DOHH2 (cell line): ENCODE data around the gene TGM3.

Experiments
- H3F3A ChIP-seq: fragments of 200-600 bp; sonication (generic), shearing (Covaris generic); 2 replicates; pipeline ENCODE4 v1.6.0; 2016; ENCODE audit warnings: antibody characterized with exemption, mild to moderate bottlenecking; ENCODE audit not compliant: control insufficient read depth, insufficient read depth
- H3K27ac ChIP-seq: fragments of 200-600 bp; sonication (generic); 2 replicates; pipeline ENCODE4 v1.5.1; 2014; ENCODE audit warnings: low read depth, mild to moderate bottlenecking, low read length, moderate library complexity
- H3K27me3 ChIP-seq: fragments of 200-600 bp; sonication (generic); 2 replicates; pipeline ENCODE4 v1.6.1; 2014; ENCODE audit warnings: mild to moderate bottlenecking, low read length, mixed read lengths; ENCODE audit not compliant: control insufficient read depth
- H3K36me3 ChIP-seq: fragments of 200-600 bp; sonication (generic); 2 replicates; pipeline ENCODE4 v1.6.1; 2014; ENCODE audit warnings: mild to moderate bottlenecking, low read length, moderate library complexity, mixed read lengths; ENCODE audit not compliant: control insufficient read depth
- H3K4me1 ChIP-seq: fragments of 200-600 bp; sonication (generic); 2 replicates; pipeline ENCODE4 v1.6.1; 2014; ENCODE audit warnings: mild to moderate bottlenecking, low read length, mixed read lengths; ENCODE audit not compliant: control insufficient read depth
- H3K4me2 ChIP-seq: fragments of 200-600 bp; sonication (generic); 2 replicates; pipeline ENCODE4 v1.6.0; 2014; ENCODE audit warnings: mild to moderate bottlenecking, low read length, moderate library complexity
- H3K4me3 ChIP-seq: fragments of 200-600 bp; sonication (generic); 2 replicates; pipeline ENCODE4 v1.5.1; 2014; ENCODE audit warnings: mild to moderate bottlenecking, low read length, mixed read lengths
- H3K79me2 ChIP-seq: fragments of 200-600 bp; sonication (generic); 2 replicates; pipeline ENCODE4 v1.6.1; 2014; ENCODE audit warnings: mild to moderate bottlenecking, low read length, mixed read lengths; ENCODE audit not compliant: control insufficient read depth
- H3K9me2 ChIP-seq: fragments of 200-600 bp; sonication (generic); replicated peaks from 2 replicates; pipeline ENCODE4 v1.6.1; 2014; ENCODE audit warnings: mild to moderate bottlenecking, low read length, mixed read lengths; ENCODE audit not compliant: control insufficient read depth
- H3K9me3 ChIP-seq: fragments of 200-600 bp; sonication (generic); 2 replicates; pipeline ENCODE4 v1.6.1; 2014; ENCODE audit warnings: antibody characterized with exemption, low read length, mixed read lengths; ENCODE audit not compliant: control insufficient read depth, insufficient read depth
- H4K20me1 ChIP-seq: fragments of 200-600 bp; sonication (generic); 2 replicates; pipeline ENCODE4 v1.6.0; 2014; ENCODE audit warnings: low read depth, mild to moderate bottlenecking, antibody characterized with exemption, low read length, moderate library complexity; ENCODE audit not compliant: control insufficient read depth, insufficient read depth
- CTCF ChIP-seq: fragments of 200-600 bp; sonication (generic); IDR thresholded peaks from one replicate; pipeline ENCODE4 v1.5.1; 2014; ENCODE audit warnings: antibody characterized with exemption, mild to moderate bottlenecking, low read depth, low read length; ENCODE audit not compliant: poor library complexity, severe bottlenecking
- EZH2phosphoT487 ChIP-seq: fragments of 200-600 bp; sonication (generic); IDR thresholded peaks from 2 replicates; pipeline ENCODE4 v1.6.1; 2017; ENCODE audit warnings: borderline replicate concordance, mild to moderate bottlenecking, antibody characterized with exemption, low read length, moderate library complexity, mixed read lengths

The TGM3 gene

GRCh38 chr20:2293971-2294370, 1.8 kb upstream of the TGM3 start:
- H3K27ac ChIP-seq: no peak overlapping the region
- H3K4me1 ChIP-seq: peaks cover 7% of the 10 kb centered on the region
- peaks cover 3% of the 10 kb centered on the region; the same call in 1 of the 2 replicates for H3K27me3 ChIP-seq
- H3K9me3 ChIP-seq: no peaks in the 10 kb centered on the region
- no peaks in the 10 kb centered on the region for H3K36me3 ChIP-seq
- no peaks in the 10 kb centered on the region for H4K20me1 ChIP-seq
- no peak for TF ChIP-seq CTCF
- no peak for TF ChIP-seq EZH2phosphoT487
- H3K4me2 ChIP-seq: no peak overlapping the region
- no peak overlapping the region for H3K4me3 ChIP-seq
- no peaks in the 10 kb centered on the region for H3K79me2 ChIP-seq
- H3F3A ChIP-seq: no peaks in the 10 kb centered on the region
- H3K9me2 ChIP-seq: no peaks in the 10 kb centered on the region

- no peaks in the 10 kb centered on the region for H4K20me1 ChIP-seq
- no peak overlapping the region for H3K4me2 ChIP-seq
- peaks cover 5% of the 10 kb centered on the region; the same call in 1 of the 2 replicates for H3K27me3 ChIP-seq
- H3K79me2 ChIP-seq: no peaks in the 10 kb centered on the region
- TF ChIP-seq EZH2phosphoT487 (no peak), CTCF (no peak)
- no peaks in the 10 kb centered on the region for H3F3A ChIP-seq
- H3K27ac ChIP-seq: no peak overlapping the region
- H3K4me1 ChIP-seq: no peaks in the 10 kb centered on the region
- H3K9me2 ChIP-seq: no peaks in the 10 kb centered on the region
- H3K9me3 ChIP-seq: no peaks in the 10 kb centered on the region
- no peaks in the 10 kb centered on the region for H3K36me3 ChIP-seq
- no peak overlapping the region for H3K4me3 ChIP-seq
Observed at GRCh38 chr20:2295286-2295685, 515 bp upstream of the TGM3 start.

GRCh38 chr20:2296524-2297356, 939 bp downstream of the TGM3 start:
- no peaks in the 10 kb centered on the region for H3K36me3 ChIP-seq
- no peaks in the 10 kb centered on the region for H3K9me2 ChIP-seq
- no peaks in the 10 kb centered on the region for H4K20me1 ChIP-seq
- H3K79me2 ChIP-seq: no peaks in the 10 kb centered on the region
- no peaks in the 10 kb centered on the region for H3F3A ChIP-seq
- H3K27ac ChIP-seq: no peak overlapping the region
- H3K4me3 ChIP-seq: no peak overlapping the region
- no peaks in the 10 kb centered on the region for H3K9me3 ChIP-seq
- 0 out of 2 replicates have a peak, but pooled peaks cover 2% of the 10 kb centered on the region for H3K27me3 ChIP-seq
- H3K4me2 ChIP-seq: no peak overlapping the region
- TF ChIP-seq CTCF: no peak
- TF ChIP-seq EZH2phosphoT487: no peak
- peaks cover 9% of the 10 kb centered on the region for H3K4me1 ChIP-seq
